GM23248 (cell line): ENCODE data around the gene ASAP2.

ENCODE experiments used
- EZH2 ChIP-seq: fragments of 200-600 bp; sonication (generic); IDR thresholded peaks from 2 replicates; pipeline ENCODE4 v1.6.1; 2018; ENCODE audit warnings: antibody characterized with exemption, mild to moderate bottlenecking; ENCODE audit not compliant: insufficient read depth, poor library complexity, severe bottlenecking
- EZH2phosphoT487 ChIP-seq: fragments of 200-600 bp; sonication (generic); IDR thresholded peaks from 2 replicates; pipeline ENCODE4 v1.6.1; 2018; ENCODE audit warnings: antibody characterized with exemption, moderate library complexity, mild to moderate bottlenecking, low read depth; ENCODE audit not compliant: insufficient read depth

- TF ChIP-seq EZH2 (no peak), EZH2phosphoT487 (no peak)
Measured at GRCh38 chr2:9174771-9175437, 31.7 kb upstream of the ASAP2 start.
